ENCODE data around the gene SLC22A23.

Gene SLC22A23

GRCh38 chr6:3414327-3415081, 42.3 kb downstream of the SLC22A23 start:
- no peak for TF ChIP-seq MAX (IDR thresholded peaks at IDR 0.05)
- no peak for TF ChIP-seq ZBTB7A (IDR thresholded peaks at IDR 0.05; ENCODE audit: low read depth)
- no peak for TF ChIP-seq CREB1 (IDR thresholded peaks at IDR 0.05; ENCODE audit: low read depth)
- TF ChIP-seq TEAD4 (IDR thresholded peaks at IDR 0.05) = no peak
- no peak for TF ChIP-seq TAF1 (IDR thresholded peaks at IDR 0.05; ENCODE audit: low read depth)
- TF ChIP-seq EGR1 (IDR thresholded peaks at IDR 0.05) = no peak
- no peak for TF ChIP-seq RAD21 (IDR thresholded peaks at IDR 0.05; ENCODE audit: low read depth)
- TF ChIP-seq NFIC (IDR thresholded peaks at IDR 0.05) = no peak
- TF ChIP-seq FOXM1 (IDR thresholded peaks at IDR 0.05; ENCODE audit: borderline replicate concordance, low read depth) = no peak

- no peak for TF ChIP-seq TAF1 (IDR thresholded peaks at IDR 0.05; ENCODE audit: low read depth)
Observed at GRCh38 chr6:3413592-3413991, 43.3 kb downstream of the SLC22A23 start.

GRCh38 chr6:3412779-3413500, 43.9 kb downstream of the SLC22A23 start:
- TF ChIP-seq TAF1 (IDR thresholded peaks at IDR 0.05; ENCODE audit: low read depth) = no peak
- no peak for TF ChIP-seq YY1 (IDR thresholded peaks at IDR 0.05; ENCODE audit: low read depth)
- TF ChIP-seq FOXM1 (IDR thresholded peaks at IDR 0.05; ENCODE audit: borderline replicate concordance, low read depth) = no peak
- TF ChIP-seq TEAD4 (IDR thresholded peaks at IDR 0.05) = no peak
- TF ChIP-seq MAX (IDR thresholded peaks at IDR 0.05) = no peak
- TF ChIP-seq TCF12 (IDR thresholded peaks at IDR 0.05; ENCODE audit: low read depth) = no peak
- no peak for TF ChIP-seq USF1 (IDR thresholded peaks at IDR 0.05)
- TF ChIP-seq CREB1 (IDR thresholded peaks at IDR 0.05; ENCODE audit: low read depth) = no peak
- TF ChIP-seq EGR1 (IDR thresholded peaks at IDR 0.05) = no peak
- TF ChIP-seq ZBTB7A (IDR thresholded peaks at IDR 0.05; ENCODE audit: low read depth) = no peak
- TF ChIP-seq RAD21 (IDR thresholded peaks at IDR 0.05; ENCODE audit: low read depth) = no peak
- TF ChIP-seq EP300 (IDR thresholded peaks at IDR 0.05; ENCODE audit: borderline replicate concordance) = no peak
- no peak for TF ChIP-seq NFIC (IDR thresholded peaks at IDR 0.05)
- no peak for TF ChIP-seq CEBPB (IDR thresholded peaks at IDR 0.05)
- TF ChIP-seq REST (IDR thresholded peaks at IDR 0.05; ENCODE audit: low read depth) = no peak

GRCh38 chr6:3411967-3412778, 44.7 kb downstream of the SLC22A23 start:
- no peak for TF ChIP-seq USF1 (IDR thresholded peaks at IDR 0.05)
- no peak for TF ChIP-seq RAD21 (IDR thresholded peaks at IDR 0.05; ENCODE audit: low read depth)
- no peak for TF ChIP-seq REST (IDR thresholded peaks at IDR 0.05; ENCODE audit: low read depth)
- no peak for TF ChIP-seq FOXM1 (IDR thresholded peaks at IDR 0.05; ENCODE audit: borderline replicate concordance, low read depth)
- TF ChIP-seq ZBTB7A (IDR thresholded peaks at IDR 0.05; ENCODE audit: low read depth) = no peak
- no peak for TF ChIP-seq YY1 (IDR thresholded peaks at IDR 0.05; ENCODE audit: low read depth)
- no peak for TF ChIP-seq TAF1 (IDR thresholded peaks at IDR 0.05; ENCODE audit: low read depth)
- TF ChIP-seq MAX (IDR thresholded peaks at IDR 0.05) = no peak
